IMR-90 (cell line): ENCODE data around the gene MTA3. TPM values are rescaled to one million over a fixed set of nuclear protein-coding genes. Genes with fewer than 3 reads are reported as not detected.

Experiments used
- ATAC-seq: fragments of 200-7000 bp; cut with Tn5 transposase; 2 replicates; pipeline ENCODE4 v1.9.1; 2020; ENCODE audit warnings: low read depth, mild to moderate bottlenecking, moderate library complexity
- BruUV-seq: library from RNA; stranded (reverse); fragments of 400-500 nt; replicated peaks from 2 replicates; lab custom pipeline; 2021; lab: Mats Ljungman, UMichigan
- CTCF ChIA-PET: fragments of 300-600 bp; formaldehyde crosslinking; extraction: SDS; loops from one replicate; lab custom pipeline; 2021; ENCODE audit warnings: antibody characterized with exemption; lab: Yijun Ruan, JAX
- POLR2A ChIA-PET: fragments of 300-600 bp; sonication (Branson Sonifier 250); formaldehyde crosslinking; loops from one replicate; lab custom pipeline; 2022; ENCODE audit warnings: antibody characterized with exemption; ENCODE audit not compliant: unreplicated experiment; lab: Charles Lee
- DNase-seq: peaks from one replicate; pipeline ENCODE4 v3.0.0; 2013
- H2AFZ ChIP-seq: replicated peaks from 2 replicates; pipeline ENCODE3; 2013; ENCODE audit warnings: low read length, mild to moderate bottlenecking; ENCODE audit not compliant: poor library complexity
- H2AK5ac ChIP-seq: 2 replicates; pipeline ENCODE4 v1.6.1; 2013; ENCODE audit warnings: low read depth, low read length, inconsistent platforms
- H2AK9ac ChIP-seq: replicated peaks from 2 replicates; pipeline ENCODE3; 2013; ENCODE audit warnings: mild to moderate bottlenecking, low read depth, low read length, moderate library complexity; ENCODE audit not compliant: poor library complexity
- H2BK120ac ChIP-seq: 2 replicates; pipeline ENCODE4 v1.6.1; 2013; ENCODE audit warnings: low read depth, low read length, inconsistent platforms
- H2BK15ac ChIP-seq: 3 replicates; pipeline ENCODE4 v1.6.1; 2013; ENCODE audit warnings: low read depth, low read length, inconsistent platforms
- H2BK20ac ChIP-seq: 2 replicates; pipeline ENCODE4 v1.6.1; 2013; ENCODE audit warnings: low read depth, mild to moderate bottlenecking, inconsistent platforms, low read length, moderate library complexity
- H2BK5ac ChIP-seq: 2 replicates; pipeline ENCODE4 v1.6.1; 2013; ENCODE audit warnings: mild to moderate bottlenecking, low read depth, low read length, inconsistent platforms; ENCODE audit not compliant: poor library complexity, severe bottlenecking
- H3K14ac ChIP-seq: replicated peaks from 2 replicates; pipeline ENCODE4 v1.6.1; 2013; ENCODE audit warnings: low read depth, low read length, inconsistent platforms
- H3K18ac ChIP-seq: 2 replicates; pipeline ENCODE4 v1.6.1; 2013; ENCODE audit warnings: low read depth, low read length, control low read depth
- H3K23ac ChIP-seq: 2 replicates; pipeline ENCODE4 v1.6.1; 2013; ENCODE audit warnings: low read depth, low read length, inconsistent platforms
- H3K27ac ChIP-seq: 2 replicates; pipeline ENCODE4 v1.5.1; 2013; ENCODE audit warnings: mild to moderate bottlenecking, control low read depth, low read length; ENCODE audit not compliant: insufficient read depth
- H3K27me3 ChIP-seq: 2 replicates; pipeline ENCODE4 v1.6.1; 2013; ENCODE audit warnings: low read length; ENCODE audit not compliant: control insufficient read depth, insufficient read depth
- H3K36me3 ChIP-seq: 2 replicates; pipeline ENCODE4 v1.6.1; 2013; ENCODE audit warnings: low read length, mixed read lengths; ENCODE audit not compliant: control insufficient read depth, insufficient read depth
- H3K4ac ChIP-seq: 2 replicates; pipeline ENCODE4 v1.6.1; 2013; ENCODE audit warnings: low read depth, low read length, inconsistent platforms
- H3K4me1 ChIP-seq: 2 replicates; pipeline ENCODE4 v1.6.1; 2013; ENCODE audit warnings: low read length, mixed read lengths; ENCODE audit not compliant: control insufficient read depth, insufficient read depth
- H3K4me2 ChIP-seq: 2 replicates; pipeline ENCODE4 v1.6.1; 2013; ENCODE audit warnings: low read depth, mild to moderate bottlenecking, control low read depth, low read length, moderate library complexity
- H3K4me3 ChIP-seq: 2 replicates; pipeline ENCODE4 v1.5.1; 2013; ENCODE audit warnings: low read depth, mild to moderate bottlenecking, control low read depth, low read length, moderate library complexity; ENCODE audit not compliant: insufficient read depth
- H3K56ac ChIP-seq: 2 replicates; pipeline ENCODE4 v1.6.1; 2013; ENCODE audit warnings: low read length, inconsistent platforms; ENCODE audit not compliant: insufficient read depth; ENCODE audit errors: extremely low read depth
- H3K79me1 ChIP-seq, 2 experiments: 2 replicates each; pipeline ENCODE4 v1.6.1; 2013; ENCODE audit warnings: low read length in 2 of 2, inconsistent platforms in 1 of 2, low read depth in 1 of 2
- H3K9ac ChIP-seq: 2 replicates; pipeline ENCODE4 v1.6.1; 2013; ENCODE audit warnings: low read depth, low read length, control low read depth
- H3K9me1 ChIP-seq: 2 replicates; pipeline ENCODE4 v1.6.1; 2013; ENCODE audit warnings: low read length, inconsistent platforms; ENCODE audit not compliant: insufficient read depth
- H3K9me3 ChIP-seq: 2 replicates; pipeline ENCODE4 v1.6.1; 2013; ENCODE audit warnings: low read length; ENCODE audit not compliant: control insufficient read depth, insufficient read depth
- H4K20me1 ChIP-seq: 2 replicates; pipeline ENCODE4 v1.6.1; 2013; ENCODE audit warnings: low read length, inconsistent platforms; ENCODE audit not compliant: insufficient read depth
- H4K5ac ChIP-seq: 2 replicates; pipeline ENCODE4 v1.6.1; 2013; ENCODE audit warnings: mild to moderate bottlenecking, low read depth, low read length, control low read depth
- H4K8ac ChIP-seq, 2 experiments: 2 replicates each; pipeline ENCODE4 v1.6.1; 2013; ENCODE audit warnings: low read depth in 2 of 2, low read length in 2 of 2, control low read depth in 1 of 2, inconsistent platforms in 1 of 2
- H4K91ac ChIP-seq: 2 replicates; pipeline ENCODE4 v1.6.1; 2013; ENCODE audit warnings: low read depth, low read length, inconsistent platforms; ENCODE audit not compliant: insufficient read depth
- BHLHE40 ChIP-seq: fragments of 150-350 bp; IDR thresholded peaks from 2 replicates; pipeline ENCODE4 v1.6.1; 2016; ENCODE audit warnings: mild to moderate bottlenecking, low read depth, low read length
- CEBPB ChIP-seq: IDR thresholded peaks from 2 replicates; pipeline ENCODE4 v1.6.1; 2012; ENCODE audit warnings: low read depth, low read length, improper control_type of control experiment
- CHD1 ChIP-seq: IDR thresholded peaks from 2 replicates; pipeline ENCODE4 v1.6.1; 2012; ENCODE audit warnings: low read depth, low read length, improper control_type of control experiment
- CTCF ChIP-seq: conservative IDR thresholded peaks from 2 replicates; pipeline ENCODE4 v1.5.1; 2012; ENCODE audit warnings: mild to moderate bottlenecking, low read depth, low read length, improper control_type of control experiment
- ELK1 ChIP-seq: fragments of 150-350 bp; IDR thresholded peaks from 2 replicates; pipeline ENCODE4 v1.6.1; 2016; ENCODE audit warnings: low read depth, mild to moderate bottlenecking, low read length, moderate library complexity, borderline replicate concordance
- FOS ChIP-seq: fragments of 150-350 bp; IDR thresholded peaks from 2 replicates; pipeline ENCODE4 v1.6.1; 2016; ENCODE audit warnings: low read depth, low read length
- MAFK ChIP-seq: IDR thresholded peaks from 2 replicates; pipeline ENCODE4 v1.6.1; 2012; ENCODE audit warnings: low read depth, low read length, improper control_type of control experiment
- MAZ ChIP-seq: IDR thresholded peaks from 2 replicates; pipeline ENCODE4 v1.6.1; 2012; ENCODE audit warnings: low read depth, mild to moderate bottlenecking, low read length, improper control_type of control experiment, moderate library complexity, borderline replicate concordance
- MXI1 ChIP-seq: IDR thresholded peaks from 2 replicates; pipeline ENCODE4 v1.6.1; 2012; ENCODE audit warnings: low read depth, mild to moderate bottlenecking, low read length, moderate library complexity, borderline replicate concordance
- NFE2L2 ChIP-seq: fragments of 150-350 bp; IDR thresholded peaks from 2 replicates; pipeline ENCODE4 v1.6.1; 2016; ENCODE audit warnings: low read depth, mild to moderate bottlenecking, low read length
- RCOR1 ChIP-seq: IDR thresholded peaks from 2 replicates; pipeline ENCODE4 v1.6.1; 2012; ENCODE audit warnings: mild to moderate bottlenecking, low read length, improper control_type of control experiment; ENCODE audit not compliant: insufficient replicate concordance
- RFX5 ChIP-seq: IDR thresholded peaks from 2 replicates; pipeline ENCODE4 v1.8.0; 2012; ENCODE audit warnings: low read depth, mild to moderate bottlenecking, low read length, moderate library complexity
- SMC3 ChIP-seq: fragments of 150-350 bp; IDR thresholded peaks from 2 replicates; pipeline ENCODE4 v1.6.1; 2016; ENCODE audit warnings: low read depth, mild to moderate bottlenecking, antibody characterized with exemption, low read length, moderate library complexity
- USF2 ChIP-seq: fragments of 150-350 bp; IDR thresholded peaks from 2 replicates; pipeline ENCODE4 v1.6.1; 2017; ENCODE audit warnings: mild to moderate bottlenecking, antibody characterized with exemption, low read length, low read depth
- WGBS, 2 experiments: methylation state at CpG; one replicate each; pipeline versions ENCODE4 v1.1.5 to v1.1.7; 2013; ENCODE audit warnings: missing lambda C conversion rate in 2 of 2; ENCODE audit not compliant: insufficient read length in 1 of 2; ENCODE audit errors: extremely low coverage in 2 of 2; 5-methylcytosine and 5-hydroxymethylcytosine counted together
- dilution Hi-C: fragments of 300-500 bp; cut with HindIII; formaldehyde crosslinking; loops from one replicate; pipeline ENCODE4 v1.14.3; 2018; ENCODE audit warnings: low sequenced_read_pairs; ENCODE audit not compliant: unreplicated experiment
- in situ Hi-C: fragments of 300-500 bp; cut with MboI; formaldehyde crosslinking; loops from 3 replicates; pipeline ENCODE4 v1.14.3; 2019; ENCODE audit warnings: low sequenced_read_pairs, inconsistent platforms, mixed read lengths
- intact Hi-C: fragments of 100-400 bp; cut with micrococcal nuclease; formaldehyde crosslinking; loops from 2 replicates; pipeline ENCODE4 v1.10.0; 2022
- polyA plus RNA-seq, 3 experiments: library from polyadenylated mRNA; depleted of rRNA; stranded (reverse); fragments of >200 nt; gene quantifications; 2 replicates each; pipeline ENCODE4 v1.2.3, GENCODE V29; 2012; ENCODE audit warnings: low replicate concordance in 1 of 3
- total RNA-seq: library from RNA; depleted of rRNA; stranded (reverse); fragments of >200 nt; gene quantifications from 2 replicates; pipeline ENCODE4 v1.2.3, GENCODE V29; 2012

The MTA3 gene
- total and polyA plus RNA-seq, 2 of the 4 experiments (the other 2 are of a cell fraction) = 31.9 to 34.3 TPM

GRCh38 chr2:42640261-42640660 lies 71.8 kb downstream of the MTA3 start:
- Histone ChIP-seq H3K27me3 (no peaks in the 10 kb centered on the region), H4K8ac (no peak overlapping the region), H3K9ac (no peak overlapping the region), H3K14ac (no peak overlapping the region), H3K4me1 (peaks cover 3% of the 10 kb centered on the region; the same call in 1 of the 2 replicates), H2BK15ac (no peak overlapping the region), H2BK120ac (no peak overlapping the region), H3K23ac (no peak overlapping the region), H3K36me3 (peaks cover 6% of the 10 kb centered on the region), H4K20me1 (no peaks in the 10 kb centered on the region; the same call in 1 of the 2 replicates), H3K56ac (no peak overlapping the region), H3K4me3 (no peak overlapping the region), H2BK5ac (no peak overlapping the region), H3K79me1 (peaks cover 2 to 12% of the 10 kb centered on the region in 2 experiments; a peak in 3 of 4 replicates), H3K9me1 (no peaks in the 10 kb centered on the region), H3K4me2 (no peak overlapping the region), H2AK5ac (no peak overlapping the region), H2BK20ac (no peak overlapping the region), H4K5ac (no peak overlapping the region), H2AK9ac (no peak overlapping the region), H2AFZ (no peak overlapping the region), H3K9me3 (no peaks in the 10 kb centered on the region), H4K91ac (no peak overlapping the region), H3K4ac (no peak overlapping the region), H3K27ac (no peak overlapping the region), H3K18ac (no peak overlapping the region)
- no CpG with 5 or more reads among the region's 1 CpG for WGBS, 2 experiments
- ATAC-seq (no peak), DNase-seq (no peak)
- ChIA-PET CTCF (no interaction called here), POLR2A (interaction anchor here (0.5 kb wide), 1 partner anchor 99 kb away, joined by 6 read pairs; no protein-coding TSS in a partner anchor)
- dilution Hi-C loops = no loop called here
- no TSS peak for BruUV-seq
- intact Hi-C loops = no loop called here
- TF ChIP-seq CTCF = no peak
- no peak for TF ChIP-seq MAZ
- no peak for TF ChIP-seq CEBPB
- TF ChIP-seq CHD1 = no peak
- no peak for TF ChIP-seq MAFK
- TF ChIP-seq ELK1 = no peak
- no peak for TF ChIP-seq RCOR1
- TF ChIP-seq MXI1 = no peak
- TF ChIP-seq RFX5 = no peak
- no peak for TF ChIP-seq FOS
- TF ChIP-seq USF2 = no peak
- no peak for TF ChIP-seq BHLHE40
- TF ChIP-seq SMC3 = no peak
- no peak for TF ChIP-seq NFE2L2
- in situ Hi-C loops = no loop called here
